BJ (cell line): ENCODE measurements around the gene IPO11. TPM values are rescaled to one million over a fixed set of nuclear protein-coding genes. Genes with fewer than 3 reads are reported as not detected.

Experiments used
- CTCF ChIA-PET: fragments of 350-600 bp; formaldehyde crosslinking; extraction: SDS; loops from one replicate; lab custom pipeline; 2021; ENCODE audit warnings: antibody characterized with exemption, inconsistent platforms; lab: Yijun Ruan, JAX
- POLR2A ChIA-PET: fragments of 300-600 bp; sonication (Branson Sonifier 250); formaldehyde crosslinking; extraction: SDS; loops from one replicate; lab custom pipeline; 2021; ENCODE audit warnings: antibody characterized with exemption; lab: Charles Lee
- DNase-seq: peaks from one replicate; pipeline ENCODE4 v3.0.0-alpha.2; 2011; ENCODE audit warnings: low read depth
- H3K27me3 ChIP-seq: 2 replicates; pipeline ENCODE4 v1.6.0; 2011; ENCODE audit warnings: low read length; ENCODE audit not compliant: control insufficient read depth, insufficient read depth
- H3K36me3 ChIP-seq: 2 replicates; pipeline ENCODE4 v1.5.1; 2011; ENCODE audit warnings: low read length; ENCODE audit not compliant: control insufficient read depth, insufficient read depth
- H3K4me3 ChIP-seq: 2 replicates; pipeline ENCODE4 v1.5.1; 2011; ENCODE audit warnings: low read depth, mild to moderate bottlenecking, control low read depth, low read length
- polyA plus RNA-seq: library from polyadenylated mRNA; depleted of rRNA; stranded (reverse); fragments of >200 nt; gene quantifications from 2 replicates; pipeline ENCODE4 v1.2.3, GENCODE V29; 2011
- TF ChIP-seq, protein P1 (sequence below): IDR thresholded peaks from 2 replicates; pipeline ENCODE4 v1.5.1; 2011; ENCODE audit warnings: low read depth, mild to moderate bottlenecking, control low read depth, inconsistent platforms, low read length, moderate library complexity; ENCODE audit not compliant: insufficient read depth

Gene IPO11
- polyA plus RNA-seq, 1 experiment = 25.7 TPM

DNA sequence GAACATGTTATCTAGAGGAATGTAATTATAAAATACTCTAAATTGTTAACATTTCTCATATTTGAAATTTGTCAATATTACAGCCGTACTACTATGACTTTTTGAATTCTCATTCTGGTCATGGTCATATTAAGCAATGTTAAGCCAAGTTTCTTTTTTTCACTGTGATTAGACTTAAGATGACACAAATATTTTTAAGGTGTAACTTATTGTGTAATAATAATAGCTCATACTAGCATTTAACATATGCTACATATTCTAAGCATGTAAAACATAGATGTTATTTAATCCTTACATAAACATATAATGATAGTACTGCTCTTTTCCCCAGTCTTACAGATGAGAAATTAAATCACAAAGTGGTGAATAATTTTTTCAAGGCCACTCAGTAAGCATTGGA lies 130.2 kb downstream of the IPO11 start:
- Histone ChIP-seq H3K27me3 (no peaks in the 10 kb centered on the region), H3K4me3 (no peak overlapping the region), H3K36me3 (no peaks in the 10 kb centered on the region)
- TF ChIP-seq, protein P1, sequence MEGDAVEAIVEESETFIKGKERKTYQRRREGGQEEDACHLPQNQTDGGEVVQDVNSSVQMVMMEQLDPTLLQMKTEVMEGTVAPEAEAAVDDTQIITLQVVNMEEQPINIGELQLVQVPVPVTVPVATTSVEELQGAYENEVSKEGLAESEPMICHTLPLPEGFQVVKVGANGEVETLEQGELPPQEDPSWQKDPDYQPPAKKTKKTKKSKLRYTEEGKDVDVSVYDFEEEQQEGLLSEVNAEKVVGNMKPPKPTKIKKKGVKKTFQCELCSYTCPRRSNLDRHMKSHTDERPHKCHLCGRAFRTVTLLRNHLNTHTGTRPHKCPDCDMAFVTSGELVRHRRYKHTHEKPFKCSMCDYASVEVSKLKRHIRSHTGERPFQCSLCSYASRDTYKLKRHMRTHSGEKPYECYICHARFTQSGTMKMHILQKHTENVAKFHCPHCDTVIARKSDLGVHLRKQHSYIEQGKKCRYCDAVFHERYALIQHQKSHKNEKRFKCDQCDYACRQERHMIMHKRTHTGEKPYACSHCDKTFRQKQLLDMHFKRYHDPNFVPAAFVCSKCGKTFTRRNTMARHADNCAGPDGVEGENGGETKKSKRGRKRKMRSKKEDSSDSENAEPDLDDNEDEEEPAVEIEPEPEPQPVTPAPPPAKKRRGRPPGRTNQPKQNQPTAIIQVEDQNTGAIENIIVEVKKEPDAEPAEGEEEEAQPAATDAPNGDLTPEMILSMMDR = no peak
- no peak for DNase-seq
- POLR2A ChIA-PET = no interaction called here
- CTCF ChIA-PET = interaction anchor here (0.9 kb wide), 1 partner anchor 76 kb away, joined by 5 read pairs; no protein-coding TSS in a partner anchor

DNA sequence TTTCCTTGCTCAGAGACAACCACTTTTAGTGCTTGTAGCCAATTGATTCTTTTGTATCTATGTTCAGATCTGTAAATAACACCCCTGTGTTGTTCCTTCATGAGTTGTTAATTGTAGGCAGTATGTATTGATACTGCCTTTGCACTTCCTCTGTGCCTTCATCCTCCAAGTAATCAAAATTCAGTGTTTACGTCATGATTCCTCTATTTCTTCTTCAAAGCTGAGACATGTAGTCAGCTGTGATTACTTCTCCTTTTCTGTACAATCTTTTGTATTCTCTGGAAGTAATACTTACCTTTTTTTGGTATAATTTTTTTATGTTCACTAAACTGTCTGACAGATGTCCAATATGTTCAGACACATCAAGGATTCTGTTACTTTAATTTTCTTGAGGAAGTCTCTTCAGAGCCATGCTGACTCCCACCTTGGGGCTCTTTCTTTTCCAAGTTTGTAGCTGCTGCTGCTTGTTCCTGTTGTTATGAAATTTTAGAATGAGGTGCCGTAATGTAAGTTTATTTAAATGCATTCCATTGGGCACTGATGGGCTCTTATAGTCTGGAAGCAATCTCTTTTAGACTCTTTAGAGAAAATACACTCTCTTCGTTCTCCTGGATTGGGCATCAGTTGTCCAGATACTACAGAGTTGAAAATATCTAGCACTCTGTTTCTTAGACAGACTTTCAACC lies 135.5 kb downstream of the IPO11 start:
- ChIA-PET POLR2A (no interaction called here), CTCF (no interaction called here)
- H3K27me3 ChIP-seq = no peaks in the 10 kb centered on the region
- TF ChIP-seq, protein P1 = no peak
- H3K36me3 ChIP-seq = no peaks in the 10 kb centered on the region
- no peak overlapping the region for H3K4me3 ChIP-seq
- DNase-seq = no peak

DNA sequence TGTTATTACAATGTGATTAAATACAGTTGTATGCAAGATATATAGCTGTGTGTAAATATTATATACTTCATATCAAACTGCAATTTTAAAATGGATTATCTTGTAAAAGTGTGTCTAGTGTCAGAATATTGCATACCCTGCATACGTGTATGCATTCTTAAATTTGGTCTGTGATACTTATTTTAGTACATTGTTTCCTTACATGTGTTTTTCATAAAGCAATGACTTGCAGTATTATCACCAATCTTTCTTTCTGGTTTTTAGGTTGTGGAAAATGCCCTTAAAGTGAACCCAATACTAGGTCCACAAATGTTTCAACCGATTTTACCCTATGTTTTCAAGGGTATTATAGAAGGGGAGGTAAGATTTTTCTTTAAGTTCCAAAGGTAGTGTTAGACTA lies 137.5 kb downstream of the IPO11 start:
- H3K4me3 ChIP-seq = no peak overlapping the region
- no peaks in the 10 kb centered on the region for H3K27me3 ChIP-seq
- H3K36me3 ChIP-seq = no peaks in the 10 kb centered on the region
- ChIA-PET POLR2A (no interaction called here), CTCF (no interaction called here)
- no peak for DNase-seq
- TF ChIP-seq, protein P1 = no peak

DNA sequence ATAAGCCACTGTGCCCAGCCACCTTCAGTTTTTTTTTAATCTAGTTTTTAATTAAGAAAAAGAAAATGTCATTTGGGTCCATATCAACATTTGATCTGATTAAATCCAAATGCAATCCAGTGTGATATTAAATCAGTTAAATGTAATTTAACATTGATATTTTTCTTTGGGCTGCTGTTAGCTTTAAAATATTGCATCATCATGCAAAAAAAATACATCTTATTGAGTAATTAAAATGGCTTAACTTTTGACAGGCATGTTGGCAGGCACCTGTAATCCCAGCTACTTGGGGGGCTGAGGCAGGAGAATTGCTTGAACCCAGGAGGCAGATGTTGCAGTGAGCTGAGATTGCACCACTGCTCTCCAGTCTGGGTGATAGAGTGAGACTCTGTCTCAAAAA lies 143.4 kb downstream of the IPO11 start:
- POLR2A ChIA-PET = no interaction called here
- no peaks in the 10 kb centered on the region for H3K36me3 ChIP-seq
- CTCF ChIA-PET = no interaction called here
- no peak overlapping the region for H3K4me3 ChIP-seq
- no peak for DNase-seq
- H3K27me3 ChIP-seq = no peaks in the 10 kb centered on the region
- TF ChIP-seq, protein P1 = no peak

DNA sequence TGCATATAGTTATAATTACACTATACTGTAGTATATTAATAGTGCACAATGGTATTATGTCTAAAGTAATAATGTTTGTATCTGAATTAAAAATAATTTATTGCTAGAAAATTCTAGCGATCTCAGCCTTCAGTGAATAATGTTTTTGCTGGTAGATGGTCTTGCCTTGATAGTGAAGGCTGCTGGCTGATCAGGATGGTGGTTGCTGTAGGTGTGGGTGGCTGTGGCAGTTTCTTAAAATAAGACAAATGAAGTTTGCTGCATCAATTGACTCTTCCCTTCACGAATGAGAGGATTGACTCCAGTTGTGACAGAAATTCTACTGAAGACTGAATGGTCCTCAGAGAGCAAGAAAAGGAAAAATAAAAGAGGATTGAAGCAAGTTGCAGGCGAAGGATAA lies 146.4 kb downstream of the IPO11 start:
- TF ChIP-seq, protein P1 = no peak
- Histone ChIP-seq H3K27me3 (no peaks in the 10 kb centered on the region), H3K36me3 (no peaks in the 10 kb centered on the region), H3K4me3 (no peak overlapping the region)
- CTCF ChIA-PET = no interaction called here
- POLR2A ChIA-PET = no interaction called here
- no peak for DNase-seq
